AG04449 (cell line): ENCODE results near the gene FLAD1.

Experiments used
- CTCF ChIA-PET: fragments of 350-600 bp; formaldehyde crosslinking; extraction: SDS; loops from one replicate; lab custom pipeline; 2021; ENCODE audit warnings: antibody characterized with exemption; lab: Yijun Ruan, JAX
- POLR2A ChIA-PET: fragments of 400-600, 350-600 bp; formaldehyde crosslinking; extraction: SDS; loops from one replicate; lab custom pipeline; 2020; ENCODE audit warnings: antibody characterized with exemption, inconsistent platforms; lab: Yijun Ruan, JAX
- DNase-seq: peaks from one replicate; pipeline ENCODE4 v3.0.0-alpha.2; 2010; ENCODE audit warnings: low read depth, low spot score
- H3K4me3 ChIP-seq: 2 replicates; pipeline ENCODE4 v1.5.1; 2011; ENCODE audit warnings: low read depth, mild to moderate bottlenecking, control low read depth, low read length
- CTCF ChIP-seq: IDR thresholded peaks from one replicate; pipeline ENCODE4 v1.5.1; 2011; ENCODE audit warnings: mild to moderate bottlenecking, moderate library complexity, low read length, control low read depth, inconsistent platforms; ENCODE audit not compliant: insufficient read depth; ENCODE audit errors: missing control alignments

FLAD1 gene

GRCh38 chr1:154955718-154956543 lies 27.2 kb upstream of the FLAD1 start, which contains the start of gene PBXIP1:
Gene PBXIP1, minus strand, starts transcription at chr1:154956099. Its CDS starts 2,378 bp downstream, at chr1:154953721.
- POLR2A ChIA-PET: interaction anchor here (0.7 to 3.2 kb wide), 10 partner anchors 14 to 96 kb away, joined by 3 to 22 read pairs (median 4); partner anchors contain the start of genes CKS1B, LENEP, PMVK and SHC1

GRCh38 chr1:154956544-154956941 lies 26.6 kb upstream of the FLAD1 start:
- DNase-seq: no peak
- ChIA-PET CTCF (interaction anchor here (0.5 to 5.5 kb wide), 20 partner anchors 8 to 396 kb away, joined by 3 to 70 read pairs (median 8); partner anchors contain the start of genes ADAM15, LENEP and SHC1), POLR2A (interaction anchor here (1.2 to 3.2 kb wide), 6 partner anchors 14 to 96 kb away, joined by 3 to 22 read pairs (median 7); partner anchors contain the start of genes CKS1B, PMVK and SHC1)
- H3K4me3 ChIP-seq: peak overlapping the region; percentile 66
- TF ChIP-seq CTCF: no peak

More at GRCh38 chr1:154955718-154956543, 27.2 kb upstream of the FLAD1 start, which contains the start of gene PBXIP1:
- peak; percentile 31 for TF ChIP-seq CTCF
- peak; percentile 50 for DNase-seq
- CTCF ChIA-PET: interaction anchor here (0.8 to 5.5 kb wide), 26 partner anchors 9 to 396 kb away, joined by 3 to 70 read pairs (median 7); partner anchors contain the start of genes ADAM15, FLAD1, KRTCAP2 and LENEP
- H3K4me3 ChIP-seq: peak within 1 kb of the TSS; percentile 66

GRCh38 chr1:154957091-154957657 lies 26.0 kb upstream of the FLAD1 start:
- DNase-seq: no peak
- POLR2A ChIA-PET: interaction anchor here (3.2 kb wide), 1 partner anchor 13 kb away, joined by 22 read pairs; the partner anchor contains the start of gene SHC1
- CTCF ChIA-PET: interaction anchor here (0.5 to 5.5 kb wide), 11 partner anchors 15 to 287 kb away, joined by 3 to 70 read pairs (median 11); partner anchors contain the start of genes ADAM15, LENEP and SHC1
- TF ChIP-seq CTCF: no peak
- H3K4me3 ChIP-seq: no peak overlapping the region

GRCh38 chr1:154958036-154958435 lies 25.1 kb upstream of the FLAD1 start:
- POLR2A ChIA-PET: interaction anchor here (0.5 kb wide), 1 partner anchor 16 kb away, joined by 4 read pairs; no protein-coding TSS in a partner anchor
- no peak for TF ChIP-seq CTCF
- no peak for DNase-seq
- CTCF ChIA-PET: interaction anchor here (0.6 to 5.5 kb wide), 4 partner anchors 17 to 102 kb away, joined by 4 to 70 read pairs (median 48); partner anchors contain the start of gene LENEP
- no peak overlapping the region for H3K4me3 ChIP-seq

GRCh38 chr1:154958681-154959425 lies 24.3 kb upstream of the FLAD1 start:
- CTCF ChIA-PET: interaction anchor here (0.6 to 5.5 kb wide), 4 partner anchors 18 to 101 kb away, joined by 4 to 62 read pairs (median 18); partner anchors contain the start of gene LENEP
- no peak overlapping the region for H3K4me3 ChIP-seq
- POLR2A ChIA-PET: interaction anchor here (0.5 to 0.8 kb wide), 2 partner anchors 15 to 25 kb away, joined by 3 to 4 read pairs; no protein-coding TSS in a partner anchor
- DNase-seq: no peak
- no peak for TF ChIP-seq CTCF
